HG02885 (cell line): ENCODE results near the gene SLC22A4.

ENCODE experiments used
- ATAC-seq: cut with Tn5 transposase; IDR thresholded peaks from one replicate; pipeline ENCODE4 v1.9.1; 2021; ENCODE audit warnings: mild to moderate bottlenecking; ENCODE audit not compliant: unreplicated experiment, poor library complexity

Gene SLC22A4

GRCh38 chr5:132296412-132297016, 2.3 kb downstream of the SLC22A4 start:
- ATAC-seq: no peak

- no peak for ATAC-seq
These were observed 3.2 kb downstream of the SLC22A4 start for GRCh38 chr5:132297211-132297940.

- ATAC-seq: no peak
These were observed 4.4 kb downstream of the SLC22A4 start for GRCh38 chr5:132298298-132299212.

- no peak for ATAC-seq
These were observed 5.7 kb downstream of the SLC22A4 start for GRCh38 chr5:132299917-132300316.

- no peak for ATAC-seq
These were observed 6.6 kb downstream of the SLC22A4 start for GRCh38 chr5:132300577-132301343.

GRCh38 chr5:132301344-132302271, 7.4 kb downstream of the SLC22A4 start:
- ATAC-seq: no peak

GRCh38 chr5:132302413-132302812, 8.2 kb downstream of the SLC22A4 start:
- ATAC-seq: no peak

GRCh38 chr5:132303589-132303988, 9.4 kb downstream of the SLC22A4 start:
- ATAC-seq: no peak

GRCh38 chr5:132305420-132305819, 11.2 kb downstream of the SLC22A4 start:
- ATAC-seq: no peak

- no peak for ATAC-seq
These were observed 14.5 kb downstream of the SLC22A4 start for GRCh38 chr5:132308701-132309100.

- no peak for ATAC-seq
These were observed 15.5 kb downstream of the SLC22A4 start for GRCh38 chr5:132309679-132310078.

GRCh38 chr5:132310141-132310834, 16.1 kb downstream of the SLC22A4 start:
- no peak for ATAC-seq

- no peak for ATAC-seq
These were observed 19.2 kb downstream of the SLC22A4 start for GRCh38 chr5:132313366-132313765.

GRCh38 chr5:132313961-132314432, 19.8 kb downstream of the SLC22A4 start:
- no peak for ATAC-seq

- no peak for ATAC-seq
These were observed 21.4 kb downstream of the SLC22A4 start for GRCh38 chr5:132315529-132316067.

- ATAC-seq: no peak
These were observed 25.8 kb downstream of the SLC22A4 start for GRCh38 chr5:132319975-132320374.

GRCh38 chr5:132321109-132321721, 27.0 kb downstream of the SLC22A4 start:
- ATAC-seq: no peak

GRCh38 chr5:132322266-132322665, 28.1 kb downstream of the SLC22A4 start:
- ATAC-seq: no peak
